Activated CD4-positive, alpha-beta T cell treated with anti-CD3 and anti-CD28 coated beads for 24 hours (primary cell): ENCODE measurements around the gene LETM1.

Source experiments
- DNase-seq, 2 donors: peaks; one replicate each; pipeline ENCODE4 v3.0.0-alpha.2; 2020; ENCODE audit warnings: low read depth in 2 of 2

LETM1 gene

GRCh38 chr4:1872870-1873269 lies 16.9 kb upstream of the LETM1 start:
- DNase-seq = no peak

GRCh38 chr4:1871471-1872021 lies 15.6 kb upstream of the LETM1 start:
- DNase-seq = no peak

- DNase-seq = peak; percentile 84 to 86
Measured at GRCh38 chr4:1870578-1871443, 14.9 kb upstream of the LETM1 start, which contains the start of gene NSD2. NSD2 (plus strand) TSS chr4:1871393; CDS start chr4:1900655, 29,262 bp downstream.

DNA sequence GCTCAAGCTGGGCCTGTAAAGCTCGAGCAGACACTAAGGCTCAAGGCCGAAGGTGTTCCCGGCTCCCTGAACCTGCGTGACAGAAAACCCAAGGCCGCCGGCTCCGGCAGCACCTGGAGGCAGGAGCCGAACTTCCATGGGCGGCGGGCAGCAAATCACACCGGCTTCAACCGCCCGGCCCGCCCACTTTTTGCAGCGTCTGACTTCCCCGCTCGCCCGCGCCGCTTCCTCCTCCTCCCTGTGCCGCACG lies 14.3 kb upstream of the LETM1 start:
- DNase-seq = peak; percentile 74 to 80

GRCh38 chr4:1869530-1870327 lies 13.8 kb upstream of the LETM1 start:
- DNase-seq = no peak

DNA sequence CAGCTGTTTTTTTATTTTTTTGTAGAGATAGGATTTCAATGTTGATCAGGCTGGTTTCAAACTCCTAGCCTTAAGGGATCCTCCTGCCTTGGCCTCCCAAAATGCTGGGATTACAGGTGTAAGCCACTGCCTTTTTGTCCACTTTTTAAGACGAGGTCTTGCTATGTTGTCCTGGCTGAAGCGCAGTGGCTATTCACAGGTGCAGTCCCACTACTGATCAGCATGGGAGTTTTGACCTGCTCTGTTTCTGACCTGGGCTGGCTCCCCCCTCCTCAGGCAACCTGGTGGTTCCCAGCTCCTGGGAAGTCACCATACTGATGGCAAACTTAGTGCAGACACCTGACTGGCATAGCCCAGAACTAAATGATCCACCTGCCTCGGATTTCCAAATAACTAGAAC lies 13.0 kb upstream of the LETM1 start:
- no peak for DNase-seq

- no peak for DNase-seq
Measured at GRCh38 chr4:1868293-1868692, 12.3 kb upstream of the LETM1 start.

DNA sequence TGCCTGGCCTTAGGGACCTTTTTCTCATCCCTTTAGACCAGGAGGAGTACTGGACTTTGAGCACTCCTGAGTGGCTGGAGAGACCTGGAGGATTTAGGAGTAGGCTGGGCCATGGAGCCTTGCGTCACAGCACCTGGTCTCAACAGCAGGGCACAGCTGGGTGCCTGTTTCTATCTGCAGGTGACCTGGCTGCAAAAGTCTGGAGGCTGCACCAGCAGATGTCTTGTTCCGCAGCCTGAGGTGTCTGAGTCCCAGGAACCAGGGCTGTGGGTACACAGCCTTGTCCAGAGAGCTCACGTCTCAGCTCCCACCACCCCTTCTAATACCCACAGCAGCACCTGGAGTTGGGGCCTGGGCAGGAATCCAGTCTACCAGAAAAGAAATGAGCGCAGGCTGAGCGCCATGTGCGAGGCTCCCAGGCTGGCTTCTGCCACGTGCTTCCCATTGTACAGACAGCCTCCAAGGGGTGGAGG lies 10.3 kb upstream of the LETM1 start:
- DNase-seq = no peak

GRCh38 chr4:1864076-1865008 lies 8.4 kb upstream of the LETM1 start:
- no peak for DNase-seq

DNA sequence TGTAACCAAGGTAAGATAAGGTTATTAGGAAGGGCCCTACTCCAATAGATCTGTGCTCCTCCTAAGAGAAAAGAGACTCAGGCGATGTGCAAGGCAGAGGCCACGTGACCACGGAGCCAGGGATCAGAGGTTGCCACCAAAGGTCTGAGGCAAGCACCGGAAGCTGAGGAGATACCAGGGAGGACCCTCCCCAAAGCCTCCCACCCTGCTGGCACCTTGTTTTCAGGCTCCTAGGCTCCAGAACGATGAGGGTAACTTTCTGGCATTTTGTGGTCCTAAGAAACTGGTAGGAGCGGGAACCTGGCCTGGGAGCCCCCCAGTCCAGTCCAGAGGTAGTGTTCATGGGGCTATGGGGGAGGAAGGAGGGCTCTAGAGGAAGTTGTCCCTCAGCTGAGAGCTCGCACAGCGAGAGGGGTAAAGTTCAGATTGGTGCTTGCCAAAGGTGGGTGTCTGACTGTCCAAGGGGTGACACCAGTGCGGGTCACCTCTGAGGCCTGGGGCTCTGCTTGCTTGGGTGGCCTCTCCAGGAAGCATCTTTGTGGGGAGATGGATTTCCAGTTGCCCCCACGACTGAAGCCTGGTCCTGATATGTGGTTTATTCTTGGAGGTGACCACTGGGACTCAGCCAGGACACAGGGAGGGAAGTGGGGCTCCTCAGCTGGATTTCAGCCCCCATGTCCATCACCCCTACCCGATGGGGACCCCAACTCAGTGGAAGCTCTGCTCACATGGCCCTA lies 7.5 kb upstream of the LETM1 start:
- no peak for DNase-seq

- DNase-seq = no peak
Measured at GRCh38 chr4:1862961-1863296, 7.0 kb upstream of the LETM1 start.

GRCh38 chr4:1862055-1862911 lies 6.3 kb upstream of the LETM1 start:
- no peak for DNase-seq

DNA sequence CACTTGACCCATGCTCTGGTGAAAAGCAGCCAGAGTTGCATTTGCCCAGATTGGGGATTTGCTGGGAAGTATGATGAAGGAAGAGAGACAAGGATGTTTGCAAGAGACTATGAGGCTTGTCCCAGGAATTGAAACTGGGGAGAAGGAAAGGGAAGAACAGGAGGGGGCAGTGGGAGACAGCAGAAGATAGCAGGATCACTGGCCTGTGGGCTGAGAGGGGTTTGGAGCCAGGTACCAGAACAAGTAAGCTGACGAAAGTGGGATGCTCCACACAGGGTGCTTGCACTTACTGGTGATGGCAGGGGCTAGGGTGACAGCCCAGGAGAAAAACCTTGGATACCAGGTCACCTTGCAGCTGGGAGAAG lies 3.4 kb upstream of the LETM1 start:
- DNase-seq = no peak

- DNase-seq = no peak
Measured at GRCh38 chr4:1857931-1858330, 2.0 kb upstream of the LETM1 start.

DNA sequence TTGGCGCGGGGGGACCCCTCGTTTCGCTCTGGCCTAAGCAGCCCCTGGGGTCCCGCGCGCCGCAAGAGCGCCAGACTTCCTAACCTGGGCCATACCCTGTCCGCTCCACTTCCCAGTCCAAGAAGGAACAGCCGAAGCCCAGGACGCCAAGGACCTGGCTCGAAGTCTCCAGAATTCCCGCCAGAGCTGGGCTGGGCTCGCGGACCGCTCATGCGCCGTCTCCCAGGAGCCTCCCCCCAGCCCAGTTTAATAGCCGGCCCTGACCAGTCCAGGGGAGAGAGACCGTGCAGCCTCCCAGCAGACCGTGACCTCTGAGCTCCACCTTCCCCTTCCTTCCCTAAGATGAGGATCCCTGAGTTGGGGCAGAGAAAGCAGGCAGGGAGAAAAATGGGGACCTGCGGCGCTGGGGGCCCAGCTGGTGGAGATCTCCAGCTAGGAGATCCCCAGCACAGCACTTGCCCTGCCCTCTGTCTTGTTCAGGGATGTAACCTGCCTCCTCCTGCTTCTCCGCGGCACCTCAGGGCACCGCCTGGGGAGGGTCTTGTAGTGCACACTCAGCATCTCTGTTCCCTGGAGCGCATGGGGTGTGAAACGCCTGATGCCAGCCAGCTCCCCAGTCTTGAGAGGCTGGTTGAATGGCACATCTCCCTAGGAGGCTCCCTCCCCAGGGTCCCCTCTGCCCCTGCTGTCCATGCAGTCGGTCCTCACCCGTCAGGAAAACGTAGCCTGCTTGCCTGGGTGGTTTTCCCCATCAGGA lies 1.2 kb upstream of the LETM1 start:
- DNase-seq = no peak

DNA sequence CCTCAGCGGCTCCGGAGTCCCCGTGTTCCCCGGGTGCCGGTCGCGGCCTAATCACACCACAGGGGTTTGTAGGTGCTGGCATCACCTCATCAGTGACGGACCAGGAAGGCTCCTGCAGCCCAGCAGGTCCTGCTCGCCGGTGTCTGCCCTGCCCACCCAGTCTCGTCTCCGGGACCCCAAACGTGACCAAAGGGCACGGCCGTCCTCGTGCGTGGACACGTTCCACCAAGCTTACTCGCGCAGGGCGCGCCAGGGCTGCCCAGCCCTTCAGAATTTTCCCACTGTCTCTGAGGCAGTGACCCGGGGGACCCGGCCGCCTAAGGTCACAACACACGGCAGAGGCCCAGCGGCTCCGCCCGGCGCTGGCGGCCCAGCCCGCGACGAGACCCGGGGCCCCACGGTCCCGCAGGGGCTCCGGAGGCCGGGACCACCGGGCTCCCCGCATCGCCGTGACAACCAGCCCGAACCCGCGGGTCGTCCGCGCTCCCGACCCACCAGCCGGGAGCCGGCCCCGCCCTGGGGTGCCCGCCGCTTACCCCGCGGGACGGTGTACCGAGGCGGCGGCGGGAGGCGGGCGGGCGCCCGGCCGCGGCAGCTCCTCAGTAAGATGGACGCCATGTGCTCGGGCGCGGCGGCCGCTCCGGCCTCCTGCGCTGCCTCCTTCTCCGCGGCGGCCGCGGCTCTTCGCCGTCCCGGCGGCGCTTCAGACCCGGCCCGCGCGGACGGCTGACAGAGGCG lies 454 bp downstream of the LETM1 start:
- DNase-seq = no peak

DNA sequence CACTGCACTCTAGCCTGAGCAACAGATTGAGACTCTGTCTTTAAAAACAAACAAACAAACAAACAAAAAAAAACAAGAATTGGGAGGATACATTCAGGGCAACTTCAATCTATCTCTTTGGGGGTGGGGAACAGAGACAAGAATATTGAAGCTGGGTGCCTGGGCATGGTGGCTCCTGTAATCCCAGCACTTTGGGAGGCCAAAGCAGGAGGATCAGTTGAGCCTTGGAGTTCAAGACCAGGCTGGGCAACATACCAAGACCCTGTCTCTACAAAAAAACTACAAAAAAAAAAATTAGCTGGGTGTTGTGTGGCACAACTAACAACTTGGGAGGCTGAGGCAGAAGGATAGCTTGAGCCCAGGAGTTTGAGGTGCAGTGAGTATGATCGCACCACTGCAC lies 1.2 kb downstream of the LETM1 start:
- DNase-seq = no peak

DNA sequence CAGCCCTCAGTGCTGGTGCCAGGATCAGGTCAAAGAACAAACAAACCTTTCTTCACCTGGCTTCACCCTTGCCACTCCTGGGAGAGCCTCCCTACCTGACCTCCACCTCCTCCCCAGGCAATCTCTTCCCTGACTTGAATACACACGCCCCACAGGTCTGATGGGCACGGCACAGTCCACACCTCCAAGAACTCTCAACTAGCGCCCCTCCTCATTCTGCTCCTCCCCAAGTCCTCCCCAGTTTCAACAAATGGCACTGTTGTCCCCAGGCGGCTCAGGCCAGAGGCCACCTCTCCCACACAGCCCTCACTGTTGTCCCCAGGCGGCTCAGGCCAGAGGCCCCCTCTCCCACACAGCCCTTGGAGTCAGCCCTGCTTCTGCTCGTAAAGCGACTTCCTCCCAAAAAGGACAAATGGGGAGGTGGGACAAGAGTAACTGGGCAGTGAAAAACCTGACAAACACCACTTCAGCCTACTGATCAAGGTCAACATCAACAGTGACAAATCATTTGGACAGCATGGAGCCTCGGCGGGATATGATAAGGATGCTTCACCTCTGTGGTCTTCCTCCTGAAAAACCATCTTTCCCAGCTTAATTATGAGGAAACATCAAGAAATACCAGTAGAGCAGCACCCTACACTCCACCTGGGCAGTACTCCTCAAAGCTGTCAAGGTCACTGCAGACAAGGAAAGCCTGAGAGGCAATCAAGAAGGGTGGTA lies 2.9 kb downstream of the LETM1 start:
- no peak for DNase-seq
